HEK293 (cell line): Measurements from ENCODE around the gene ANTXR1.

ENCODE experiments used
- CTCF ChIA-PET: fragments of 350-600 bp; formaldehyde crosslinking; extraction: SDS; loops from one replicate; lab custom pipeline; 2021; ENCODE audit warnings: antibody characterized with exemption; lab: Yijun Ruan, JAX
- POLR2A ChIA-PET: fragments of 300-600 bp; formaldehyde crosslinking; extraction: SDS; loops from one replicate; lab custom pipeline; 2020; ENCODE audit warnings: antibody characterized with exemption, inconsistent platforms; lab: Yijun Ruan, JAX
- H3K27ac ChIP-seq: fragments of 200-500 bp; sonication (Bioruptor generic); 2 replicates; pipeline ENCODE4 v1.5.1; 2014; ENCODE audit warnings: low read depth, low read length, control low read depth, inconsistent platforms; ENCODE audit errors: extremely low read depth
- H3K36me3 ChIP-seq, 2 experiments: fragments of 200-500 bp in 1 of 2; sonication (Bioruptor generic) in 1 of 2; 1 replicate in 1 of 2; 2 replicates in 1 of 2; pipeline ENCODE4 v1.5.1; 2014 to 2017; ENCODE audit warnings: inconsistent platforms in 2 of 2, low read length in 2 of 2; ENCODE audit not compliant: control insufficient read depth in 2 of 2, insufficient read depth in 1 of 2
- H3K4me1 ChIP-seq: fragments of 200-500 bp; sonication (Bioruptor generic); 2 replicates; pipeline ENCODE4 v1.5.1; 2014; ENCODE audit warnings: mild to moderate bottlenecking, low read length, inconsistent platforms; ENCODE audit not compliant: control insufficient read depth, insufficient read depth
- H3K4me3 ChIP-seq: 2 replicates; pipeline ENCODE4 v1.5.1; 2011; ENCODE audit warnings: low read depth, mild to moderate bottlenecking, control low read depth, low read length, moderate library complexity
- H3K9me3 ChIP-seq: fragments of 200-500 bp; sonication (Bioruptor generic); 2 replicates; pipeline ENCODE4 v1.5.1; 2014; ENCODE audit warnings: low read depth, low read length, inconsistent platforms; ENCODE audit not compliant: control insufficient read depth, insufficient read depth
- FEZF1 ChIP-seq: fragments of 450-650 bp; formaldehyde crosslinking; IDR thresholded peaks from 2 replicates; pipeline ENCODE4 v1.5.1; 2016; ENCODE audit warnings: missing biosample characterization, missing genetic modification characterization
- GFI1B ChIP-seq: fragments of 450-650 bp; formaldehyde crosslinking; IDR thresholded peaks from 2 replicates; pipeline ENCODE4 v1.5.1; 2016; ENCODE audit warnings: missing biosample characterization, missing genetic modification characterization
- GLIS1 ChIP-seq: fragments of 450-650 bp; formaldehyde crosslinking; IDR thresholded peaks from 2 replicates; pipeline ENCODE4 v1.5.1; 2016; ENCODE audit warnings: missing biosample characterization, missing genetic modification characterization
- PRDM10 ChIP-seq: fragments of 450-650 bp; formaldehyde crosslinking; IDR thresholded peaks from 2 replicates; pipeline ENCODE4 v1.5.1; 2016; ENCODE audit warnings: missing biosample characterization, missing genetic modification characterization
- PRDM2 ChIP-seq: fragments of 450-650 bp; formaldehyde crosslinking; IDR thresholded peaks from 2 replicates; pipeline ENCODE4 v1.5.1; 2016; ENCODE audit warnings: missing biosample characterization, missing genetic modification characterization, borderline replicate concordance
- SCRT2 ChIP-seq: fragments of 450-650 bp; formaldehyde crosslinking; IDR thresholded peaks from 2 replicates; pipeline ENCODE4 v1.5.1; 2016; ENCODE audit warnings: missing biosample characterization, missing genetic modification characterization
- WT1 ChIP-seq: fragments of 450-650 bp; formaldehyde crosslinking; IDR thresholded peaks from 2 replicates; pipeline ENCODE4 v1.5.1; 2016; ENCODE audit warnings: missing biosample characterization, missing genetic modification characterization
- ZNF140 ChIP-seq: fragments of 450-650 bp; formaldehyde crosslinking; IDR thresholded peaks from 2 replicates; pipeline ENCODE4 v1.5.1; 2016; ENCODE audit warnings: missing biosample characterization, missing genetic modification characterization
- ZNF169 ChIP-seq: fragments of 450-650 bp; formaldehyde crosslinking; IDR thresholded peaks from 2 replicates; pipeline ENCODE4 v1.5.1; 2016; ENCODE audit warnings: missing biosample characterization, missing genetic modification characterization
- ZNF18 ChIP-seq: fragments of 450-650 bp; formaldehyde crosslinking; IDR thresholded peaks from 2 replicates; pipeline ENCODE4 v1.5.1; 2016; ENCODE audit warnings: missing biosample characterization, missing genetic modification characterization
- ZNF24 ChIP-seq: fragments of 450-650 bp; formaldehyde crosslinking; IDR thresholded peaks from 2 replicates; pipeline ENCODE4 v1.5.1; 2016; ENCODE audit warnings: missing biosample characterization, missing genetic modification characterization
- ZNF366 ChIP-seq: fragments of 450-650 bp; formaldehyde crosslinking; conservative IDR thresholded peaks from 2 replicates; pipeline ENCODE4 v1.5.1; 2016; ENCODE audit warnings: missing biosample characterization, missing genetic modification characterization
- ZNF37A ChIP-seq: fragments of 450-650 bp; IDR thresholded peaks from 2 replicates; pipeline ENCODE4 v1.5.1; 2018; ENCODE audit warnings: missing biosample characterization, missing genetic modification characterization
- ZNF398 ChIP-seq: fragments of 450-650 bp; formaldehyde crosslinking; IDR thresholded peaks from 2 replicates; pipeline ENCODE4 v1.5.1; 2017; ENCODE audit warnings: missing biosample characterization, missing genetic modification characterization
- ZNF624 ChIP-seq: fragments of 450-650 bp; formaldehyde crosslinking; IDR thresholded peaks from 2 replicates; pipeline ENCODE4 v1.5.1; 2017; ENCODE audit warnings: missing biosample characterization, missing genetic modification characterization
- ZNF629 ChIP-seq: fragments of 450-650 bp; formaldehyde crosslinking; IDR thresholded peaks from 2 replicates; pipeline ENCODE4 v1.5.1; 2017; ENCODE audit warnings: missing biosample characterization, missing genetic modification characterization
- ZNF677 ChIP-seq: fragments of 450-650 bp; IDR thresholded peaks from 2 replicates; pipeline ENCODE4 v1.5.0; 2018; ENCODE audit warnings: missing biosample characterization, mild to moderate bottlenecking, missing genetic modification characterization, moderate library complexity
- ZNF701 ChIP-seq: fragments of 450-650 bp; formaldehyde crosslinking; IDR thresholded peaks from 2 replicates; pipeline ENCODE4 v1.5.1; 2016; ENCODE audit warnings: missing biosample characterization, missing genetic modification characterization
- ZNF777 ChIP-seq: fragments of 450-650 bp; formaldehyde crosslinking; IDR thresholded peaks from 2 replicates; pipeline ENCODE4 v1.5.1; 2017; ENCODE audit warnings: missing biosample characterization, missing genetic modification characterization, borderline replicate concordance

The ANTXR1 gene

GRCh38 chr2:69216535-69217332 lies 203.8 kb downstream of the ANTXR1 start:
- no peak overlapping the region for H3K4me3 ChIP-seq
- POLR2A ChIA-PET = interaction anchor here (0.6 kb wide), 1 partner anchor 351 kb away, joined by 3 read pairs; no protein-coding TSS in a partner anchor
- H3K4me1 ChIP-seq = peaks cover 15% of the 10 kb centered on the region
- no peaks in the 10 kb centered on the region for H3K36me3 ChIP-seq
- TF ChIP-seq ZNF18 (tag by site-specific recombination) (peak; percentile 95), ZNF624 (tag by site-specific recombination) (no peak)
- H3K9me3 ChIP-seq = no peaks in the 10 kb centered on the region
- CTCF ChIA-PET = interaction anchor here (1.0 kb wide), 1 partner anchor 52 kb away, joined by 3 read pairs; no protein-coding TSS in a partner anchor
- peak overlapping the region; percentile 39; the same call in 1 of the 2 replicates for H3K27ac ChIP-seq

GRCh38 chr2:69217333-69218080 lies 204.5 kb downstream of the ANTXR1 start:
- Histone ChIP-seq H3K4me1 (peaks cover 21% of the 10 kb centered on the region), H3K9me3 (no peaks in the 10 kb centered on the region), H3K36me3 (no peaks in the 10 kb centered on the region), H3K27ac (peak overlapping the region; percentile 39; the same call in 1 of the 2 replicates), H3K4me3 (no peak overlapping the region)
- POLR2A ChIA-PET = no interaction called here
- CTCF ChIA-PET = interaction anchor here (0.6 to 1.0 kb wide), 3 partner anchors 39 to 299 kb away, joined by 3 read pairs; no protein-coding TSS in a partner anchor
- TF ChIP-seq ZNF398 (tag by site-specific recombination) (no peak), ZNF701 (tag by site-specific recombination) (no peak), ZNF169 (tag by site-specific recombination) (no peak), ZNF37A (tag by site-specific recombination) (no peak), ZNF629 (0 out of 2 replicates have a peak, but pooled peaks have one; percentile 30), ZNF777 (tag by site-specific recombination) (no peak), PRDM10 (tag by site-specific recombination) (0 out of 2 replicates have a peak, but pooled peaks have one; percentile 19), ZNF366 (tag by site-specific recombination) (peak; percentile 88), ZNF140 (tag by site-specific recombination) (no peak), WT1 (tag by site-specific recombination) (peak; percentile 72), ZNF677 (tag by site-specific recombination) (no peak), GFI1B (tag by site-specific recombination) (no peak), PRDM2 (tag by site-specific recombination) (no peak), ZNF24 (tag by site-specific recombination) (0 out of 2 replicates have a peak, but pooled peaks have one; percentile 24), GLIS1 (tag by site-specific recombination) (peak; percentile 81), FEZF1 (peak; percentile 76), SCRT2 (tag by site-specific recombination) (0 out of 2 replicates have a peak, but pooled peaks have one; percentile 40)
